HG03095 (cell line): ENCODE results near the gene TMEM141.

Experiments used
- ATAC-seq: cut with Tn5 transposase; IDR thresholded peaks from one replicate; pipeline ENCODE4 v1.9.1; 2021; ENCODE audit warnings: moderate library complexity; ENCODE audit not compliant: unreplicated experiment

Gene TMEM141

GRCh38 chr9:136808075-136808805 lies 17.1 kb downstream of the TMEM141 start:
- peak; percentile 28 for ATAC-seq

GRCh38 chr9:136808806-136809158 lies 17.6 kb downstream of the TMEM141 start:
- no peak for ATAC-seq

- ATAC-seq = no peak
Observed at GRCh38 chr9:136814725-136815421, 23.7 kb downstream of the TMEM141 start.

GRCh38 chr9:136815422-136815782 lies 24.3 kb downstream of the TMEM141 start:
- ATAC-seq = no peak

- ATAC-seq = no peak
Observed at GRCh38 chr9:136820971-136821825, 30.1 kb downstream of the TMEM141 start.

GRCh38 chr9:136821826-136822544 lies 30.8 kb downstream of the TMEM141 start:
- ATAC-seq = no peak

- ATAC-seq = no peak
Observed at GRCh38 chr9:136823136-136824046, 32.2 kb downstream of the TMEM141 start.

GRCh38 chr9:136824496-136825225 lies 33.5 kb downstream of the TMEM141 start:
- ATAC-seq = no peak

- ATAC-seq = no peak
Observed at GRCh38 chr9:136825295-136826187, 34.4 kb downstream of the TMEM141 start.

GRCh38 chr9:136826188-136826541 lies 35.0 kb downstream of the TMEM141 start:
- ATAC-seq = no peak

- ATAC-seq = no peak
Observed at GRCh38 chr9:136826703-136827582, 35.8 kb downstream of the TMEM141 start.

GRCh38 chr9:136827794-136828473 lies 36.8 kb downstream of the TMEM141 start:
- ATAC-seq = no peak

GRCh38 chr9:136828474-136829140 lies 37.5 kb downstream of the TMEM141 start:
- no peak for ATAC-seq

GRCh38 chr9:136829412-136829811 lies 38.3 kb downstream of the TMEM141 start:
- no peak for ATAC-seq

GRCh38 chr9:136829981-136830885 lies 39.1 kb downstream of the TMEM141 start:
- no peak for ATAC-seq
